DMS53 treated with DMSO at 0.1 percent for 48 hours (cell line): ENCODE data around the gene MAGEL2.
"Not testable (repeated sequence)": the region's sequence is repeated elsewhere in the genome, so short reads cannot be mapped to it uniquely, and the experiment has no call there.

Source experiments
- DNase-seq: peaks from one replicate; lab custom pipeline; 2025; ENCODE audit not compliant: unreplicated experiment; lab: John Stamatoyannopoulos, UW

MAGEL2 gene

GRCh38 chr15:23616536-23616935, 31.1 kb downstream of the MAGEL2 start:
- DNase-seq: no peak

- no peak for DNase-seq
Measured at GRCh38 chr15:23606226-23606625, 41.4 kb downstream of the MAGEL2 start.

GRCh38 chr15:23602124-23602523, 45.5 kb downstream of the MAGEL2 start:
- DNase-seq: no peak

- no peak for DNase-seq
Measured at GRCh38 chr15:23599053-23599452, 48.6 kb downstream of the MAGEL2 start.

GRCh38 chr15:23597278-23597677, 50.4 kb downstream of the MAGEL2 start:
- not testable (repeated sequence) for DNase-seq

- DNase-seq: no peak
Measured at GRCh38 chr15:23596736-23597135, 50.9 kb downstream of the MAGEL2 start.

GRCh38 chr15:23595368-23595767, 52.3 kb downstream of the MAGEL2 start:
- no peak for DNase-seq

- no peak for DNase-seq
Measured at GRCh38 chr15:23594252-23594770, 53.4 kb downstream of the MAGEL2 start.
